HepG2 (cell line): Measurements from ENCODE around the gene AHCY. TPM values are rescaled to one million over a fixed set of nuclear protein-coding genes. Genes with fewer than 3 reads are reported as not detected.

Experiments
- CSRNP1 ChIP-seq: sonication (generic); formaldehyde crosslinking; IDR thresholded peaks from 2 replicates; pipeline ENCODE4 v1.8.1; 2023; ENCODE audit warnings: mild to moderate bottlenecking, missing genetic modification reagents
- HNF4A ChIP-seq: sonication (generic); formaldehyde crosslinking; IDR thresholded peaks from 2 replicates; pipeline ENCODE4 v1.4.0; 2020; ENCODE audit warnings: missing genetic modification reagents
- NCOA2 ChIP-seq: sonication (generic); formaldehyde crosslinking; IDR thresholded peaks from 2 replicates; pipeline ENCODE4 v1.8.0; 2022; ENCODE audit warnings: inconsistent platforms
- UBTF ChIP-seq: sonication (generic); formaldehyde crosslinking; IDR thresholded peaks from 2 replicates; pipeline ENCODE4 v1.4.0; 2020; ENCODE audit warnings: mild to moderate bottlenecking, missing genetic modification reagents
- ZNF275 ChIP-seq: sonication (generic); formaldehyde crosslinking; IDR thresholded peaks from 2 replicates; pipeline ENCODE4 v1.8.0; 2022; ENCODE audit warnings: missing genetic modification reagents, mild to moderate bottlenecking, inconsistent platforms, borderline replicate concordance
- ZNF512B ChIP-seq: sonication (generic); formaldehyde crosslinking; IDR thresholded peaks from 2 replicates; pipeline ENCODE4 v1.5.1; 2020; ENCODE audit warnings: missing genetic modification reagents, mild to moderate bottlenecking, borderline replicate concordance
- ZNF710 ChIP-seq: sonication (generic); formaldehyde crosslinking; IDR thresholded peaks from 2 replicates; pipeline ENCODE4 v1.5.0; 2020; ENCODE audit warnings: mild to moderate bottlenecking, missing genetic modification reagents, borderline replicate concordance
- ZNF770 ChIP-seq: sonication (generic); formaldehyde crosslinking; IDR thresholded peaks from 2 replicates; pipeline ENCODE4 v1.5.0; 2020; ENCODE audit warnings: mild to moderate bottlenecking, missing genetic modification reagents
- polyA plus RNA-seq, 8 experiments: library from polyadenylated mRNA; depleted of rRNA in 3 of 8; stranded (reverse) in 7 of 8; unstranded in 1 of 8; fragments of >200 nt; fragmentation: Illumina TruSeq in 4 of 8; extraction: Trizol in 4 of 8; gene quantifications; 2 replicates each; pipeline versions ENCODE4 v1.2.1 to v1.2.3, GENCODE V29; 2011 to 2016; ENCODE audit warnings: low read depth in 4 of 8, missing spikeins in 1 of 8, mixed read lengths in 1 of 8; ENCODE audit not compliant: insufficient read depth in 1 of 8
- total RNA-seq, 5 experiments: library from RNA; depleted of rRNA; stranded (reverse); fragments of >200 nt; fragmentation: Illumina TruSeq; extraction: Trizol; gene quantifications; 2 replicates each; pipeline ENCODE4 v1.2.3, GENCODE V29; 2016; ENCODE audit warnings: low read depth in 1 of 5

The AHCY gene
- total and polyA plus RNA-seq, 2 of the 13 experiments (the other 11 are each of a cell fraction or from before 2014, with no cell fraction given): 407 to 419 TPM

GRCh38 chr20:34330861-34331544, 27.8 kb upstream of the AHCY start (continued):
- peak; percentile 85; the same call in 1 of the 2 replicates for TF ChIP-seq ZNF512B (CRISPR knock-in tag)
- peak; percentile 37; the same call in 1 of the 2 replicates for TF ChIP-seq UBTF (CRISPR knock-in tag)
- peak; percentile 84 for TF ChIP-seq HNF4A (CRISPR knock-in tag)
- TF ChIP-seq ZNF710 (CRISPR knock-in tag): 0 out of 2 replicates have a peak, but pooled peaks have one; percentile 53
- peak; percentile 21; the same call in 1 of the 2 replicates for TF ChIP-seq ZNF275 (CRISPR knock-in tag)
- 0 out of 2 replicates have a peak, but pooled peaks have one; percentile 36 for TF ChIP-seq CSRNP1 (CRISPR knock-in tag)
- peak; percentile 97 for TF ChIP-seq ZNF770 (CRISPR knock-in tag)
- TF ChIP-seq NCOA2 (CRISPR knock-in tag): 0 out of 2 replicates have a peak, but pooled peaks have one; percentile 9
- TF ChIP-seq, all 625 proteins: peak for 121; not testable (repeated sequence) for 504
